H1 (cell line): ENCODE data around the gene PMEPA1. TPM values are rescaled to one million over a fixed set of nuclear protein-coding genes. Genes with fewer than 3 reads are reported as not detected.

Experiments
- CTBP2 ChIP-seq: IDR thresholded peaks from 2 replicates; pipeline ENCODE4 v1.7.0; 2011; ENCODE audit warnings: borderline replicate concordance, mild to moderate bottlenecking, moderate library complexity, mixed read lengths, low read length; ENCODE audit not compliant: insufficient read depth, insufficient read length
- polyA plus RNA-seq, 7 experiments: library from polyadenylated mRNA; depleted of rRNA in 3 of 7; stranded (reverse) in 5 of 7; unstranded in 2 of 7; fragments of >200 nt in 5 of 7; fragments of 200-250 nt in 2 of 7; gene quantifications; 1 replicate in 5 of 7; 2 replicates in 1 of 7; 4 replicates in 1 of 7; pipeline versions ENCODE4 v1.2.1 to v1.2.3, GENCODE V29; 2011 to 2013; ENCODE audit warnings: missing spikeins in 2 of 7, mixed read lengths in 2 of 7
- total RNA-seq: library from RNA; stranded (reverse); fragmentation: NEBNext Ultra II Directional; extraction: Animal tissue kit (Norgen Biotek cat#: 25700); gene quantifications from 2 replicates; pipeline ENCODE4 v1.2.1, GENCODE V29; 2021
- TF ChIP-seq, protein P1 (sequence below): fragments of 300-600 bp; sonication (generic); IDR thresholded peaks from 2 replicates; pipeline ENCODE4 v1.7.1; 2012; ENCODE audit warnings: low read length, moderate library complexity, mild to moderate bottlenecking, inconsistent platforms; ENCODE audit not compliant: insufficient replicate concordance

PMEPA1 gene
- total and polyA plus RNA-seq, 2 of the 8 experiments (the other 6 are each of a cell fraction or from before 2014, with no cell fraction given), result 12.7 to 20.5 TPM

GRCh38 chr20:57617079-57617795, 92.6 kb downstream of the PMEPA1 start (continued):
- TF ChIP-seq, protein P1, sequence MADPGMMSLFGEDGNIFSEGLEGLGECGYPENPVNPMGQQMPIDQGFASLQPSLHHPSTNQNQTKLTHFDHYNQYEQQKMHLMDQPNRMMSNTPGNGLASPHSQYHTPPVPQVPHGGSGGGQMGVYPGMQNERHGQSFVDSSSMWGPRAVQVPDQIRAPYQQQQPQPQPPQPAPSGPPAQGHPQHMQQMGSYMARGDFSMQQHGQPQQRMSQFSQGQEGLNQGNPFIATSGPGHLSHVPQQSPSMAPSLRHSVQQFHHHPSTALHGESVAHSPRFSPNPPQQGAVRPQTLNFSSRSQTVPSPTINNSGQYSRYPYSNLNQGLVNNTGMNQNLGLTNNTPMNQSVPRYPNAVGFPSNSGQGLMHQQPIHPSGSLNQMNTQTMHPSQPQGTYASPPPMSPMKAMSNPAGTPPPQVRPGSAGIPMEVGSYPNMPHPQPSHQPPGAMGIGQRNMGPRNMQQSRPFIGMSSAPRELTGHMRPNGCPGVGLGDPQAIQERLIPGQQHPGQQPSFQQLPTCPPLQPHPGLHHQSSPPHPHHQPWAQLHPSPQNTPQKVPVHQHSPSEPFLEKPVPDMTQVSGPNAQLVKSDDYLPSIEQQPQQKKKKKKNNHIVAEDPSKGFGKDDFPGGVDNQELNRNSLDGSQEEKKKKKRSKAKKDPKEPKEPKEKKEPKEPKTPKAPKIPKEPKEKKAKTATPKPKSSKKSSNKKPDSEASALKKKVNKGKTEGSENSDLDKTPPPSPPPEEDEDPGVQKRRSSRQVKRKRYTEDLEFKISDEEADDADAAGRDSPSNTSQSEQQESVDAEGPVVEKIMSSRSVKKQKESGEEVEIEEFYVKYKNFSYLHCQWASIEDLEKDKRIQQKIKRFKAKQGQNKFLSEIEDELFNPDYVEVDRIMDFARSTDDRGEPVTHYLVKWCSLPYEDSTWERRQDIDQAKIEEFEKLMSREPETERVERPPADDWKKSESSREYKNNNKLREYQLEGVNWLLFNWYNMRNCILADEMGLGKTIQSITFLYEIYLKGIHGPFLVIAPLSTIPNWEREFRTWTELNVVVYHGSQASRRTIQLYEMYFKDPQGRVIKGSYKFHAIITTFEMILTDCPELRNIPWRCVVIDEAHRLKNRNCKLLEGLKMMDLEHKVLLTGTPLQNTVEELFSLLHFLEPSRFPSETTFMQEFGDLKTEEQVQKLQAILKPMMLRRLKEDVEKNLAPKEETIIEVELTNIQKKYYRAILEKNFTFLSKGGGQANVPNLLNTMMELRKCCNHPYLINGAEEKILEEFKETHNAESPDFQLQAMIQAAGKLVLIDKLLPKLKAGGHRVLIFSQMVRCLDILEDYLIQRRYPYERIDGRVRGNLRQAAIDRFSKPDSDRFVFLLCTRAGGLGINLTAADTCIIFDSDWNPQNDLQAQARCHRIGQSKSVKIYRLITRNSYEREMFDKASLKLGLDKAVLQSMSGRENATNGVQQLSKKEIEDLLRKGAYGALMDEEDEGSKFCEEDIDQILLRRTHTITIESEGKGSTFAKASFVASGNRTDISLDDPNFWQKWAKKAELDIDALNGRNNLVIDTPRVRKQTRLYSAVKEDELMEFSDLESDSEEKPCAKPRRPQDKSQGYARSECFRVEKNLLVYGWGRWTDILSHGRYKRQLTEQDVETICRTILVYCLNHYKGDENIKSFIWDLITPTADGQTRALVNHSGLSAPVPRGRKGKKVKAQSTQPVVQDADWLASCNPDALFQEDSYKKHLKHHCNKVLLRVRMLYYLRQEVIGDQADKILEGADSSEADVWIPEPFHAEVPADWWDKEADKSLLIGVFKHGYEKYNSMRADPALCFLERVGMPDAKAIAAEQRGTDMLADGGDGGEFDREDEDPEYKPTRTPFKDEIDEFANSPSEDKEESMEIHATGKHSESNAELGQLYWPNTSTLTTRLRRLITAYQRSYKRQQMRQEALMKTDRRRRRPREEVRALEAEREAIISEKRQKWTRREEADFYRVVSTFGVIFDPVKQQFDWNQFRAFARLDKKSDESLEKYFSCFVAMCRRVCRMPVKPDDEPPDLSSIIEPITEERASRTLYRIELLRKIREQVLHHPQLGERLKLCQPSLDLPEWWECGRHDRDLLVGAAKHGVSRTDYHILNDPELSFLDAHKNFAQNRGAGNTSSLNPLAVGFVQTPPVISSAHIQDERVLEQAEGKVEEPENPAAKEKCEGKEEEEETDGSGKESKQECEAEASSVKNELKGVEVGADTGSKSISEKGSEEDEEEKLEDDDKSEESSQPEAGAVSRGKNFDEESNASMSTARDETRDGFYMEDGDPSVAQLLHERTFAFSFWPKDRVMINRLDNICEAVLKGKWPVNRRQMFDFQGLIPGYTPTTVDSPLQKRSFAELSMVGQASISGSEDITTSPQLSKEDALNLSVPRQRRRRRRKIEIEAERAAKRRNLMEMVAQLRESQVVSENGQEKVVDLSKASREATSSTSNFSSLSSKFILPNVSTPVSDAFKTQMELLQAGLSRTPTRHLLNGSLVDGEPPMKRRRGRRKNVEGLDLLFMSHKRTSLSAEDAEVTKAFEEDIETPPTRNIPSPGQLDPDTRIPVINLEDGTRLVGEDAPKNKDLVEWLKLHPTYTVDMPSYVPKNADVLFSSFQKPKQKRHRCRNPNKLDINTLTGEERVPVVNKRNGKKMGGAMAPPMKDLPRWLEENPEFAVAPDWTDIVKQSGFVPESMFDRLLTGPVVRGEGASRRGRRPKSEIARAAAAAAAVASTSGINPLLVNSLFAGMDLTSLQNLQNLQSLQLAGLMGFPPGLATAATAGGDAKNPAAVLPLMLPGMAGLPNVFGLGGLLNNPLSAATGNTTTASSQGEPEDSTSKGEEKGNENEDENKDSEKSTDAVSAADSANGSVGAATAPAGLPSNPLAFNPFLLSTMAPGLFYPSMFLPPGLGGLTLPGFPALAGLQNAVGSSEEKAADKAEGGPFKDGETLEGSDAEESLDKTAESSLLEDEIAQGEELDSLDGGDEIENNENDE, result no peak
- TF ChIP-seq CTBP2, result no peak
